ENCODE measurements around the gene HIVEP3.

GRCh38 chr1:41523071-41523470 is 395.7 kb downstream of the HIVEP3 start:
- TF ChIP-seq CTCF (conservative IDR thresholded peaks at IDR 0.05; ENCODE audit: low read depth, low read length) (no peak), EZH2 (IDR thresholded peaks at IDR 0.05; ENCODE audit: borderline replicate concordance, low read depth, low read length, poor library complexity, severe bottlenecking) (no peak)
